H9 (cell line): ENCODE measurements around the gene SORCS2. TPM values are rescaled to one million over a fixed set of nuclear protein-coding genes. Genes with fewer than 3 reads are reported as not detected.

Source experiments
- DNase-seq: peaks from one replicate; pipeline ENCODE4 v3.0.0-alpha.2; 2017
- H2AFZ ChIP-seq: one replicate; pipeline ENCODE4 v1.6.1; 2013; ENCODE audit warnings: mild to moderate bottlenecking, low read length, control low read depth, moderate library complexity
- H2AK5ac ChIP-seq: 2 replicates; pipeline ENCODE4 v1.6.1; 2013; ENCODE audit warnings: low read length, control low read depth, mixed read lengths; ENCODE audit not compliant: insufficient read length
- H2BK120ac ChIP-seq: one replicate; pipeline ENCODE4 v1.6.1; 2013; ENCODE audit warnings: low read depth, mild to moderate bottlenecking, low read length, control low read depth, inconsistent platforms; ENCODE audit not compliant: poor library complexity, severe bottlenecking
- H2BK12ac ChIP-seq: 2 replicates; pipeline ENCODE4 v1.6.1; 2013; ENCODE audit warnings: low read length, control low read depth, mixed read lengths, low read depth; ENCODE audit not compliant: insufficient read length
- H2BK15ac ChIP-seq: 2 replicates; pipeline ENCODE4 v1.6.1; 2013; ENCODE audit warnings: low read depth, low read length, control low read depth
- H2BK20ac ChIP-seq: one replicate; pipeline ENCODE4 v1.6.1; 2013; ENCODE audit warnings: low read depth, mild to moderate bottlenecking, low read length, control low read depth, inconsistent platforms; ENCODE audit not compliant: poor library complexity, severe bottlenecking
- H2BK5ac ChIP-seq: 2 replicates; pipeline ENCODE4 v1.6.1; 2013; ENCODE audit warnings: low read length, control low read depth, mixed read lengths; ENCODE audit not compliant: insufficient read length
- H3K14ac ChIP-seq: 2 replicates; pipeline ENCODE4 v1.6.1; 2013; ENCODE audit warnings: low read length, control low read depth; ENCODE audit not compliant: insufficient read depth
- H3K18ac ChIP-seq: 2 replicates; pipeline ENCODE4 v1.6.1; 2013; ENCODE audit warnings: low read depth, mild to moderate bottlenecking, mixed read lengths, low read length, control low read depth; ENCODE audit not compliant: insufficient read length
- H3K23ac ChIP-seq: 2 replicates; pipeline ENCODE4 v1.6.1; 2013; ENCODE audit warnings: low read length, control low read depth, mixed read lengths, low read depth; ENCODE audit not compliant: insufficient read length
- H3K23me2 ChIP-seq: 2 replicates; pipeline ENCODE4 v1.6.1; 2013; ENCODE audit warnings: low read depth, mild to moderate bottlenecking, mixed read lengths, low read length, control low read depth; ENCODE audit not compliant: insufficient read length, poor library complexity, severe bottlenecking
- H3K27ac ChIP-seq: 2 replicates; pipeline ENCODE4 v1.5.1; 2013; ENCODE audit warnings: low read length, control low read depth, mixed read lengths, low read depth; ENCODE audit not compliant: insufficient read length
- H3K27me3 ChIP-seq: 2 replicates; pipeline ENCODE4 v1.6.1; 2013; ENCODE audit warnings: low read length, control low read depth, inconsistent platforms; ENCODE audit not compliant: insufficient read depth
- H3K4ac ChIP-seq: 2 replicates; pipeline ENCODE4 v1.6.1; 2013; ENCODE audit warnings: low read depth, mild to moderate bottlenecking, control low read depth, inconsistent platforms, low read length, moderate library complexity
- H3K4me1 ChIP-seq: 2 replicates; pipeline ENCODE4 v1.6.1; 2013; ENCODE audit warnings: low read length, control low read depth, inconsistent platforms; ENCODE audit not compliant: insufficient read depth
- H3K4me2 ChIP-seq: 2 replicates; pipeline ENCODE4 v1.6.1; 2013; ENCODE audit warnings: low read length, control low read depth, mixed read lengths; ENCODE audit not compliant: insufficient read length, insufficient read depth
- H3K56ac ChIP-seq: 2 replicates; pipeline ENCODE4 v1.6.1; 2013; ENCODE audit warnings: low read depth, mild to moderate bottlenecking, mixed read lengths, low read length, control low read depth; ENCODE audit not compliant: insufficient read length
- H3K79me1 ChIP-seq: 2 replicates; pipeline ENCODE4 v1.6.1; 2013; ENCODE audit warnings: low read depth, mild to moderate bottlenecking, moderate library complexity, low read length, control low read depth, inconsistent platforms; ENCODE audit not compliant: insufficient read depth, poor library complexity, severe bottlenecking
- H3K79me2 ChIP-seq: 2 replicates; pipeline ENCODE4 v1.6.1; 2013; ENCODE audit warnings: low read length, control low read depth, inconsistent platforms; ENCODE audit not compliant: insufficient read depth
- H3K9ac ChIP-seq: 2 replicates; pipeline ENCODE4 v1.6.1; 2013; ENCODE audit warnings: low read length, control low read depth, mixed read lengths; ENCODE audit not compliant: insufficient read length; ENCODE audit errors: extremely low read depth
- H3K9me3 ChIP-seq: one replicate; pipeline ENCODE4 v1.6.1; 2013; ENCODE audit warnings: low read depth, low read length, inconsistent platforms; ENCODE audit not compliant: control insufficient read depth
- H3T11ph ChIP-seq: one replicate; pipeline ENCODE4 v1.6.1; 2013; ENCODE audit warnings: mild to moderate bottlenecking, low read length, control low read depth, inconsistent platforms
- H4K20me1 ChIP-seq: one replicate; pipeline ENCODE4 v1.6.1; 2013; ENCODE audit not compliant: control insufficient read depth, insufficient read length, insufficient read depth
- H4K5ac ChIP-seq: 2 replicates; pipeline ENCODE4 v1.6.1; 2013; ENCODE audit warnings: low read depth, mild to moderate bottlenecking, mixed read lengths, low read length, control low read depth; ENCODE audit not compliant: insufficient read length
- H4K8ac ChIP-seq: replicated peaks from 2 replicates; pipeline ENCODE4 v1.6.1; 2013; ENCODE audit warnings: low read length, control low read depth, mixed read lengths, low read depth; ENCODE audit not compliant: insufficient read length
- H4K91ac ChIP-seq: 2 replicates; pipeline ENCODE4 v1.6.1; 2013; ENCODE audit warnings: low read depth, mild to moderate bottlenecking, moderate library complexity, mixed read lengths, low read length, control low read depth; ENCODE audit not compliant: insufficient read length
- H3K27ac Mint-ChIP-seq, 3 experiments: 2 replicates in 2 of 3; 3 replicates in 1 of 3; pipeline ENCODE4 v1.8.0; 2020 to 2021; ENCODE audit warnings: mixed read lengths in 3 of 3, mild to moderate bottlenecking in 1 of 3, moderate library complexity in 1 of 3
- H3K27me3 Mint-ChIP-seq: 2 replicates; pipeline ENCODE4 v1.8.0; 2021; ENCODE audit warnings: low read depth, mild to moderate bottlenecking, moderate library complexity, mixed read lengths
- H3K36me3 Mint-ChIP-seq, 3 experiments: 2 replicates in 2 of 3; 3 replicates in 1 of 3; pipeline ENCODE4 v1.8.0; 2020 to 2021; ENCODE audit warnings: low read depth in 3 of 3, mixed read lengths in 3 of 3; ENCODE audit not compliant: insufficient read depth in 1 of 3
- H3K4me1 Mint-ChIP-seq, 2 experiments: 2 replicates each; pipeline ENCODE4 v1.8.0; 2020; ENCODE audit warnings: mixed read lengths in 2 of 2
- H3K4me3 Mint-ChIP-seq, 2 experiments: 2 replicates in 1 of 2; 3 replicates in 1 of 2; pipeline ENCODE4 v1.8.0; 2020 to 2021; ENCODE audit warnings: mild to moderate bottlenecking in 2 of 2, mixed read lengths in 2 of 2, moderate library complexity in 1 of 2
- H3K9me3 Mint-ChIP-seq, 2 experiments: 2 replicates in 1 of 2; 3 replicates in 1 of 2; pipeline ENCODE4 v1.8.0; 2020; ENCODE audit warnings: mild to moderate bottlenecking in 2 of 2, mixed read lengths in 2 of 2, moderate library complexity in 1 of 2
- WGBS: extraction: QIAGEN DNeasy Blood & Tissue Kit; methylation state at CpG from one replicate; pipeline ENCODE4 v1.1.7; 2013; ENCODE audit warnings: missing lambda C conversion rate, low lambda C conversion rate, mixed read lengths; ENCODE audit not compliant: insufficient read length; ENCODE audit errors: extremely low coverage; 5-methylcytosine and 5-hydroxymethylcytosine counted together
- total RNA-seq: library from RNA; stranded (reverse); gene quantifications from 2 replicates; pipeline ENCODE4 v1.2.1, GENCODE V29; 2021
- TF ChIP-seq, protein P1 (sequence below): fragments of 200-600 bp; sonication (generic); conservative IDR thresholded peaks from 3 replicates; pipeline ENCODE4 v1.8.0; 2021; ENCODE audit warnings: antibody characterized with exemption, mild to moderate bottlenecking

The SORCS2 gene
- total RNA-seq, 1 experiment from 2014 or later, result 0.57 TPM

DNA sequence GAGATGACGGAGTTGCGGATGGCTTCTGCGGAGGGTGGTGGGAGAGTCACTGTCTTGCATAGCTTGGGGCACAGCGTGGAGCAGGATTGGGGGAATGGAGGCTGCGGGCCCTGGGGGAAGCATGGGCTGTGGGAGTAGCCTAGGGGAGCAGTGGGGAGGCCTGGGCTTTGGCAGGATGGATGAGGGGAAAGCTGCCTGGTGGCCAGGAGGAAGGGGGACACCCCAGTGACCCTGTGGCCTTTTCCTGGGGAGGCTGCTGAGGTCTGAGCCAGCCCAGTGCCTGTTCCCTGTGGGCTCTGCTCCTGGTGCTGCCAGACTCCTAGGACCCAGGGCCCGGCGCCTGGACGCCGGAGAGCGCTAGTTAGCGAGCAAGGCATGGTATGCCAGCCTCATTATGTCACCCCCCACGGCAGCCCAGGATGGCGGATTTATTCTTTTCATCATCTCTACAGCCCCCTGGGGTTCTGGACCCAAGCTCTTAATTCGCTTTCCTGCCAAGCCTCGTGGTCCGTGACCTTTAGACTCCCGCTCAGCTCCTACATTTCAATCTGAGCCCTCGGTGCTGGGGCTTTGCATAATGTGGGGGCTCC is 39.8 kb downstream of the SORCS2 start:
- TF ChIP-seq, protein P1, sequence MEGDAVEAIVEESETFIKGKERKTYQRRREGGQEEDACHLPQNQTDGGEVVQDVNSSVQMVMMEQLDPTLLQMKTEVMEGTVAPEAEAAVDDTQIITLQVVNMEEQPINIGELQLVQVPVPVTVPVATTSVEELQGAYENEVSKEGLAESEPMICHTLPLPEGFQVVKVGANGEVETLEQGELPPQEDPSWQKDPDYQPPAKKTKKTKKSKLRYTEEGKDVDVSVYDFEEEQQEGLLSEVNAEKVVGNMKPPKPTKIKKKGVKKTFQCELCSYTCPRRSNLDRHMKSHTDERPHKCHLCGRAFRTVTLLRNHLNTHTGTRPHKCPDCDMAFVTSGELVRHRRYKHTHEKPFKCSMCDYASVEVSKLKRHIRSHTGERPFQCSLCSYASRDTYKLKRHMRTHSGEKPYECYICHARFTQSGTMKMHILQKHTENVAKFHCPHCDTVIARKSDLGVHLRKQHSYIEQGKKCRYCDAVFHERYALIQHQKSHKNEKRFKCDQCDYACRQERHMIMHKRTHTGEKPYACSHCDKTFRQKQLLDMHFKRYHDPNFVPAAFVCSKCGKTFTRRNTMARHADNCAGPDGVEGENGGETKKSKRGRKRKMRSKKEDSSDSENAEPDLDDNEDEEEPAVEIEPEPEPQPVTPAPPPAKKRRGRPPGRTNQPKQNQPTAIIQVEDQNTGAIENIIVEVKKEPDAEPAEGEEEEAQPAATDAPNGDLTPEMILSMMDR, result no peak
- Histone ChIP-seq H2BK20ac (no peak overlapping the region), H3K79me1 (no peaks in the 10 kb centered on the region), H3K27me3 (no peaks in the 10 kb centered on the region), H2BK12ac (no peak overlapping the region), H3K18ac (no peak overlapping the region), H3K14ac (peak overlapping the region; percentile 70), H2AFZ (no peak overlapping the region), H3K9ac (no peak overlapping the region), H2AK5ac (no peak overlapping the region), H3K9me3 (no peaks in the 10 kb centered on the region), H4K5ac (no peak overlapping the region), H3K23me2 (no peaks in the 10 kb centered on the region), H4K8ac (no peak overlapping the region), H4K91ac (no peak overlapping the region), H2BK120ac (no peak overlapping the region), H2BK5ac (no peak overlapping the region), H3K4me2 (no peak overlapping the region), H2BK15ac (no peak overlapping the region), H3T11ph (no peak overlapping the region), H3K27ac (no peak overlapping the region), H4K20me1 (no peaks in the 10 kb centered on the region), H3K4me1 (no peaks in the 10 kb centered on the region), H3K23ac (no peak overlapping the region), H3K4ac (no peak overlapping the region), H3K56ac (no peak overlapping the region), H3K79me2 (no peaks in the 10 kb centered on the region)
- no peaks in the 10 kb centered on the region for H3K9me3 Mint-ChIP-seq
- no peak overlapping the region for H3K27ac Mint-ChIP-seq
- H3K27me3 Mint-ChIP-seq, result no peaks in the 10 kb centered on the region; the same call in 1 of the 2 replicates
- no CpG with 5 or more reads among the region's 18 CpGs for WGBS
- H3K4me1 Mint-ChIP-seq, result no peaks in the 10 kb centered on the region
- no peak overlapping the region for H3K4me3 Mint-ChIP-seq
- no peaks in the 10 kb centered on the region for H3K36me3 Mint-ChIP-seq
- no peak for DNase-seq
